DND-41 (cell line): Measurements from ENCODE around the gene TBC1D23.

ENCODE experiments used
- EZH2 ChIP-seq: IDR thresholded peaks from 3 replicates; pipeline ENCODE4 v1.6.1; 2012; ENCODE audit warnings: borderline replicate concordance, low read depth, mild to moderate bottlenecking, moderate library complexity, low read length, inconsistent platforms; ENCODE audit not compliant: severe bottlenecking
- TF ChIP-seq, protein P1 (sequence below): IDR thresholded peaks from 2 replicates; pipeline ENCODE4 v1.5.1; 2012; ENCODE audit warnings: borderline replicate concordance, low read length, moderate library complexity, mild to moderate bottlenecking; ENCODE audit not compliant: poor library complexity, severe bottlenecking; ENCODE audit errors: extremely low read depth

DNA sequence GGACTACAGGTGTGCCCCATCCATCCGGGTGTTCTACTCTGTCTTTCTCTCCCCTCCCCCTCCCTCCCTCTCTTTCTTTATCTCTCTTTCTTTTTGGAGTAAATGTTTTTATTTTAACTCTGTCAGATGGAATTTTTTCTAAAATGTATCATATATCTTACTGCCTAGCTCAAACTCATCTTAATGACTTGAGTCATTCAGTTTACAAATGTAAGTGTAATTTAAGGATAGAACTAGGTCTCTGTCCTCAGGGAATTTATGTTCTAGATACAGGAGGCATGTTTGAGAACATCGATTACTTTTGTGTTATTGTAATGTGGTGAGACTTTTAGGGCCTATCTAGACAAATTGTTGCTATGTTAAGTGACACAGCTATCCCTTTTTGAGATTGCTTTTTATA lies 3.5 kb downstream of the TBC1D23 start:
- TF ChIP-seq, protein P1, sequence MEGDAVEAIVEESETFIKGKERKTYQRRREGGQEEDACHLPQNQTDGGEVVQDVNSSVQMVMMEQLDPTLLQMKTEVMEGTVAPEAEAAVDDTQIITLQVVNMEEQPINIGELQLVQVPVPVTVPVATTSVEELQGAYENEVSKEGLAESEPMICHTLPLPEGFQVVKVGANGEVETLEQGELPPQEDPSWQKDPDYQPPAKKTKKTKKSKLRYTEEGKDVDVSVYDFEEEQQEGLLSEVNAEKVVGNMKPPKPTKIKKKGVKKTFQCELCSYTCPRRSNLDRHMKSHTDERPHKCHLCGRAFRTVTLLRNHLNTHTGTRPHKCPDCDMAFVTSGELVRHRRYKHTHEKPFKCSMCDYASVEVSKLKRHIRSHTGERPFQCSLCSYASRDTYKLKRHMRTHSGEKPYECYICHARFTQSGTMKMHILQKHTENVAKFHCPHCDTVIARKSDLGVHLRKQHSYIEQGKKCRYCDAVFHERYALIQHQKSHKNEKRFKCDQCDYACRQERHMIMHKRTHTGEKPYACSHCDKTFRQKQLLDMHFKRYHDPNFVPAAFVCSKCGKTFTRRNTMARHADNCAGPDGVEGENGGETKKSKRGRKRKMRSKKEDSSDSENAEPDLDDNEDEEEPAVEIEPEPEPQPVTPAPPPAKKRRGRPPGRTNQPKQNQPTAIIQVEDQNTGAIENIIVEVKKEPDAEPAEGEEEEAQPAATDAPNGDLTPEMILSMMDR: no peak
- no peak for TF ChIP-seq EZH2
